ENCODE results near the gene LRRK1.
A peak's percentile ranks its signal among the peaks of the same experiment; 100 is the strongest.
"Not testable (repeated sequence)": the region's sequence is repeated elsewhere in the genome, so short reads cannot be mapped to it uniquely, and the experiment has no call there.

The LRRK1 gene

GRCh38 chr15:101068961-101069653, 149.9 kb downstream of the LRRK1 start:
- H3K27me3 ChIP-seq (ENCODE audit: control insufficient read depth in 1 of 2, insufficient read depth in 2 of 2, low read length in 2 of 2), result no peaks in the 10 kb centered on the region
- H3K36me3 ChIP-seq (ENCODE audit: control insufficient read depth in 2 of 2, insufficient read depth in 2 of 2, low read length in 2 of 2), result no peaks in the 10 kb centered on the region
- H3K9me3 ChIP-seq (ENCODE audit: control insufficient read depth in 2 of 2, low read length in 2 of 2), result no peaks in the 10 kb centered on the region
- no peak overlapping the region for H3K4me3 ChIP-seq (ENCODE audit: low read length in 2 of 2)
- peaks cover 16% of the 10 kb centered on the region for H3K4me1 ChIP-seq (ENCODE audit: control insufficient read depth, insufficient read depth, low read length)
- H3K27ac ChIP-seq (ENCODE audit: low read length), result no peak overlapping the region
- no peak overlapping the region for H3K9ac ChIP-seq (ENCODE audit: low read length in 2 of 2)

- Histone ChIP-seq H3K4me3 (ENCODE audit: low read length in 2 of 2) (no peak overlapping the region), H3K27ac (ENCODE audit: low read length) (no peak overlapping the region), H3K9me3 (ENCODE audit: control insufficient read depth in 2 of 2, low read length in 2 of 2) (no peaks in the 10 kb centered on the region), H3K4me1 (ENCODE audit: control insufficient read depth, insufficient read depth, low read length) (peaks cover 11% of the 10 kb centered on the region), H3K9ac (ENCODE audit: low read length in 2 of 2) (no peak overlapping the region), H3K36me3 (ENCODE audit: control insufficient read depth in 2 of 2, insufficient read depth in 2 of 2, low read length in 2 of 2) (no peaks in the 10 kb centered on the region), H3K27me3 (ENCODE audit: control insufficient read depth in 1 of 2, insufficient read depth in 2 of 2, low read length in 2 of 2) (no peaks in the 10 kb centered on the region)
Observed at GRCh38 chr15:101069654-101069973, 150.5 kb downstream of the LRRK1 start.

GRCh38 chr15:101070024-101070423, 150.9 kb downstream of the LRRK1 start:
- Histone ChIP-seq H3K36me3 (ENCODE audit: control insufficient read depth in 2 of 2, insufficient read depth in 2 of 2, low read length in 2 of 2) (no peaks in the 10 kb centered on the region), H3K27ac (ENCODE audit: low read length) (peak overlapping the region; percentile 41)

GRCh38 chr15:101070502-101071273, 151.5 kb downstream of the LRRK1 start:
- H3K27ac ChIP-seq (ENCODE audit: low read length), result peak overlapping the region; percentile 41

More at GRCh38 chr15:101070024-101070423, 150.9 kb downstream of the LRRK1 start:
- no peak overlapping the region for H3K9ac ChIP-seq (ENCODE audit: low read length in 2 of 2)
- no peaks in the 10 kb centered on the region for H3K9me3 ChIP-seq (ENCODE audit: control insufficient read depth in 2 of 2, low read length in 2 of 2)
- H3K4me3 ChIP-seq (ENCODE audit: low read length in 2 of 2), result no peak overlapping the region
- no peaks in the 10 kb centered on the region for H3K27me3 ChIP-seq (ENCODE audit: control insufficient read depth in 1 of 2, insufficient read depth in 2 of 2, low read length in 2 of 2)
- H3K4me1 ChIP-seq (ENCODE audit: control insufficient read depth, insufficient read depth, low read length), result peaks cover 11% of the 10 kb centered on the region

GRCh38 chr15:101071651-101072050, 152.5 kb downstream of the LRRK1 start:
- Histone ChIP-seq H3K27ac (ENCODE audit: low read length) (no peak overlapping the region), H3K4me3 (ENCODE audit: low read length in 2 of 2) (no peak overlapping the region), H3K27me3 (ENCODE audit: control insufficient read depth in 1 of 2, insufficient read depth in 2 of 2, low read length in 2 of 2) (no peaks in the 10 kb centered on the region), H3K36me3 (ENCODE audit: control insufficient read depth in 2 of 2, insufficient read depth in 2 of 2, low read length in 2 of 2) (no peaks in the 10 kb centered on the region), H3K4me1 (ENCODE audit: control insufficient read depth, insufficient read depth, low read length) (peaks cover 11% of the 10 kb centered on the region), H3K9me3 (ENCODE audit: control insufficient read depth in 2 of 2, low read length in 2 of 2) (no peaks in the 10 kb centered on the region), H3K9ac (ENCODE audit: low read length in 2 of 2) (no peak overlapping the region)

More at GRCh38 chr15:101070502-101071273, 151.5 kb downstream of the LRRK1 start:
- Histone ChIP-seq H3K27me3 (ENCODE audit: control insufficient read depth in 1 of 2, insufficient read depth in 2 of 2, low read length in 2 of 2) (no peaks in the 10 kb centered on the region), H3K9ac (ENCODE audit: low read length in 2 of 2) (no peak overlapping the region), H3K4me1 (ENCODE audit: control insufficient read depth, insufficient read depth, low read length) (peaks cover 11% of the 10 kb centered on the region), H3K36me3 (ENCODE audit: control insufficient read depth in 2 of 2, insufficient read depth in 2 of 2, low read length in 2 of 2) (no peaks in the 10 kb centered on the region), H3K9me3 (ENCODE audit: control insufficient read depth in 2 of 2, low read length in 2 of 2) (no peaks in the 10 kb centered on the region), H3K4me3 (ENCODE audit: low read length in 2 of 2) (no peak overlapping the region)

- H3K36me3 ChIP-seq (ENCODE audit: control insufficient read depth in 2 of 2, insufficient read depth in 2 of 2, low read length in 2 of 2); H3K27ac ChIP-seq (ENCODE audit: low read length); H3K9me3 ChIP-seq (ENCODE audit: control insufficient read depth in 2 of 2, low read length in 2 of 2); H3K9ac ChIP-seq (ENCODE audit: low read length in 2 of 2); H3K4me3 ChIP-seq (ENCODE audit: low read length in 2 of 2); H3K27me3 ChIP-seq (ENCODE audit: control insufficient read depth in 1 of 2, insufficient read depth in 2 of 2, low read length in 2 of 2): not testable (repeated sequence)
- peaks cover 11% of the 10 kb centered on the region for H3K4me1 ChIP-seq (ENCODE audit: control insufficient read depth, insufficient read depth, low read length)
Observed at GRCh38 chr15:101072235-101072634, 153.1 kb downstream of the LRRK1 start.

- H3K36me3 ChIP-seq (ENCODE audit: control insufficient read depth in 2 of 2, insufficient read depth in 2 of 2, low read length in 2 of 2); H3K27me3 ChIP-seq (ENCODE audit: control insufficient read depth in 1 of 2, insufficient read depth in 2 of 2, low read length in 2 of 2); H3K4me1 ChIP-seq (ENCODE audit: control insufficient read depth, insufficient read depth, low read length); H3K9me3 ChIP-seq (ENCODE audit: control insufficient read depth in 2 of 2, low read length in 2 of 2); H3K27ac ChIP-seq (ENCODE audit: low read length); H3K4me3 ChIP-seq (ENCODE audit: low read length in 2 of 2); H3K9ac ChIP-seq (ENCODE audit: low read length in 2 of 2): not testable (repeated sequence)
Observed at GRCh38 chr15:101077806-101078668, 158.9 kb downstream of the LRRK1 start.

- Histone ChIP-seq H3K27ac (ENCODE audit: low read length) (no peak overlapping the region), H3K36me3 (ENCODE audit: control insufficient read depth in 2 of 2, insufficient read depth in 2 of 2, low read length in 2 of 2) (no peaks in the 10 kb centered on the region), H3K27me3 (ENCODE audit: control insufficient read depth in 1 of 2, insufficient read depth in 2 of 2, low read length in 2 of 2) (no peaks in the 10 kb centered on the region), H3K4me1 (ENCODE audit: control insufficient read depth, insufficient read depth, low read length) (no peaks in the 10 kb centered on the region), H3K4me3 (ENCODE audit: low read length in 2 of 2) (no peak overlapping the region), H3K9me3 (ENCODE audit: control insufficient read depth in 2 of 2, low read length in 2 of 2) (no peaks in the 10 kb centered on the region), H3K9ac (ENCODE audit: low read length in 2 of 2) (no peak overlapping the region)
Observed at GRCh38 chr15:101078669-101079323, 159.6 kb downstream of the LRRK1 start.

GRCh38 chr15:101081900-101082299, 162.7 kb downstream of the LRRK1 start:
- Histone ChIP-seq H3K4me3 (ENCODE audit: low read length in 2 of 2) (no peak overlapping the region), H3K4me1 (ENCODE audit: control insufficient read depth, insufficient read depth, low read length) (no peaks in the 10 kb centered on the region), H3K27ac (ENCODE audit: low read length) (no peak overlapping the region), H3K27me3 (ENCODE audit: control insufficient read depth in 1 of 2, insufficient read depth in 2 of 2, low read length in 2 of 2) (no peaks in the 10 kb centered on the region), H3K36me3 (ENCODE audit: control insufficient read depth in 2 of 2, insufficient read depth in 2 of 2, low read length in 2 of 2) (no peaks in the 10 kb centered on the region), H3K9ac (ENCODE audit: low read length in 2 of 2) (no peak overlapping the region), H3K9me3 (ENCODE audit: control insufficient read depth in 2 of 2, low read length in 2 of 2) (no peaks in the 10 kb centered on the region)

GRCh38 chr15:101083336-101084045, 164.3 kb downstream of the LRRK1 start:
- H3K9me3 ChIP-seq (ENCODE audit: control insufficient read depth in 2 of 2, low read length in 2 of 2), result no peaks in the 10 kb centered on the region
- H3K4me1 ChIP-seq (ENCODE audit: control insufficient read depth, insufficient read depth, low read length), result peaks cover 2% of the 10 kb centered on the region
- H3K9ac ChIP-seq (ENCODE audit: low read length in 2 of 2), result no peak overlapping the region
- no peak overlapping the region for H3K27ac ChIP-seq (ENCODE audit: low read length)
- H3K36me3 ChIP-seq (ENCODE audit: control insufficient read depth in 2 of 2, insufficient read depth in 2 of 2, low read length in 2 of 2), result no peaks in the 10 kb centered on the region
- H3K27me3 ChIP-seq (ENCODE audit: control insufficient read depth in 1 of 2, insufficient read depth in 2 of 2, low read length in 2 of 2), result no peaks in the 10 kb centered on the region
- H3K4me3 ChIP-seq (ENCODE audit: low read length in 2 of 2), result no peak overlapping the region

All from stomach smooth muscle (tissue), 2 donors.